Nephron (organoid): ENCODE data around the gene PAM.

Experiments used
- H3K27ac Mint-ChIP-seq, 3 experiments: 2 replicates each; pipeline ENCODE4 v1.8.0; 2020; ENCODE audit warnings: mixed read lengths in 3 of 3, mild to moderate bottlenecking in 2 of 3, moderate library complexity in 1 of 3
- H3K27me3 Mint-ChIP-seq: 2 replicates; pipeline ENCODE4 v1.8.0; 2021; ENCODE audit warnings: low read depth, mild to moderate bottlenecking, moderate library complexity, mixed read lengths
- H3K36me3 Mint-ChIP-seq: 2 replicates; pipeline ENCODE4 v1.8.0; 2020; ENCODE audit warnings: low read depth, mixed read lengths
- H3K4me1 Mint-ChIP-seq: 2 replicates; pipeline ENCODE4 v1.8.0; 2020; ENCODE audit warnings: mixed read lengths
- H3K4me3 Mint-ChIP-seq, 3 experiments: 2 replicates each; pipeline ENCODE4 v1.8.0; 2020; ENCODE audit warnings: mild to moderate bottlenecking in 3 of 3, mixed read lengths in 3 of 3, moderate library complexity in 2 of 3
- H3K9me3 Mint-ChIP-seq: 2 replicates; pipeline ENCODE4 v1.8.0; 2020; ENCODE audit warnings: mixed read lengths
- TF ChIP-seq, protein P1 (sequence below), 3 experiments: fragments of 200-600 bp; sonication (generic); IDR thresholded peaks; one replicate each; pipeline ENCODE4 v1.5.0; 2021; ENCODE audit warnings: antibody characterized with exemption in 3 of 3; ENCODE audit not compliant: unreplicated experiment in 3 of 3

Gene PAM

DNA sequence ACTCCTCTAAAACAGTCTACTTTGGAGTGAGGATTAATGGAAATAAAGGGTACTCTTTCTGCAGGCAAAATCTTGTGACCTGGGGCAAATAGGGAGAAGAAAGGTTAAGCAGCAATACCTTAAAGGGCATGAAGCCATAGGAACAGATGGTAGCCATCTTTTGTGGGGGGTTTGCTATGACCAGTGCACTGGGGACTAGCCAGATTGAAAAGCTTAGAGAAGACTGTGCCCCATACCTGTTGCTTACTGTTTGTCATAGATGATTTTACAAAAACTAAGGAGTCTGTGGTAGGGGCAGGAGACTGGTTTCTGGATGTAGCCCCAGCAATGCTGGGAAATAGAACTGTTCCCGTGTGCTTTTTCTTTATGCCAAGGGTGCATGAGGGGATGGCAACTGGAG lies 58.6 kb downstream of the PAM start:
- Mint-ChIP-seq H3K9me3 (no peaks in the 10 kb centered on the region), H3K36me3 (no peaks in the 10 kb centered on the region), H3K4me1 (peaks cover 17% of the 10 kb centered on the region), H3K4me3 (no peak overlapping the region), H3K27me3 (no peaks in the 10 kb centered on the region), H3K27ac (no peak overlapping the region)
- TF ChIP-seq, protein P1, sequence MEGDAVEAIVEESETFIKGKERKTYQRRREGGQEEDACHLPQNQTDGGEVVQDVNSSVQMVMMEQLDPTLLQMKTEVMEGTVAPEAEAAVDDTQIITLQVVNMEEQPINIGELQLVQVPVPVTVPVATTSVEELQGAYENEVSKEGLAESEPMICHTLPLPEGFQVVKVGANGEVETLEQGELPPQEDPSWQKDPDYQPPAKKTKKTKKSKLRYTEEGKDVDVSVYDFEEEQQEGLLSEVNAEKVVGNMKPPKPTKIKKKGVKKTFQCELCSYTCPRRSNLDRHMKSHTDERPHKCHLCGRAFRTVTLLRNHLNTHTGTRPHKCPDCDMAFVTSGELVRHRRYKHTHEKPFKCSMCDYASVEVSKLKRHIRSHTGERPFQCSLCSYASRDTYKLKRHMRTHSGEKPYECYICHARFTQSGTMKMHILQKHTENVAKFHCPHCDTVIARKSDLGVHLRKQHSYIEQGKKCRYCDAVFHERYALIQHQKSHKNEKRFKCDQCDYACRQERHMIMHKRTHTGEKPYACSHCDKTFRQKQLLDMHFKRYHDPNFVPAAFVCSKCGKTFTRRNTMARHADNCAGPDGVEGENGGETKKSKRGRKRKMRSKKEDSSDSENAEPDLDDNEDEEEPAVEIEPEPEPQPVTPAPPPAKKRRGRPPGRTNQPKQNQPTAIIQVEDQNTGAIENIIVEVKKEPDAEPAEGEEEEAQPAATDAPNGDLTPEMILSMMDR (IDR thresholded peaks at IDR 0.05; ENCODE audit: unreplicated experiment in 3 of 3) = no peak

DNA sequence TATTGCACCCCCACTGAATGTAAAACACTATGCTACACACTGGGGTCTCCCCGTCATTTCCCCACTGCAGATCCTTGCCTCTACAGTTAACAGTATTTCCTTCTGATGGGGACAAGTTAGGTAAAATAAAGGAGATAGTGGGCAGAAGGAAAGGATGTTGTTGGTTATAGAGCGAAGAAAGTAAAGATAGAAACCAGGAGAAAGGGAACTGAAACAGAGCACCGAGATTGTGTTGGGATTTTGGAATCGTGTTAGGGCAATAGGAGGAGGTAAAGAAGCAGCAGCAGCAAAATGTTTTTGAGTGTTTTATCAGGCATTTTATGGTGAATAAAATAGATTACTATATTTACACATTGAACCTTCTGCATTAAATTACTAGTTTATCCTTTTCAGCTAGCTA lies 60.0 kb downstream of the PAM start:
- no peaks in the 10 kb centered on the region for H3K9me3 Mint-ChIP-seq
- no peaks in the 10 kb centered on the region for H3K27me3 Mint-ChIP-seq
- H3K36me3 Mint-ChIP-seq = no peaks in the 10 kb centered on the region
- H3K4me1 Mint-ChIP-seq = peaks cover 17% of the 10 kb centered on the region
- TF ChIP-seq, protein P1 (IDR thresholded peaks at IDR 0.05; ENCODE audit: unreplicated experiment in 3 of 3) = no peak
- no peak overlapping the region for H3K27ac Mint-ChIP-seq
- H3K4me3 Mint-ChIP-seq = no peak overlapping the region

DNA sequence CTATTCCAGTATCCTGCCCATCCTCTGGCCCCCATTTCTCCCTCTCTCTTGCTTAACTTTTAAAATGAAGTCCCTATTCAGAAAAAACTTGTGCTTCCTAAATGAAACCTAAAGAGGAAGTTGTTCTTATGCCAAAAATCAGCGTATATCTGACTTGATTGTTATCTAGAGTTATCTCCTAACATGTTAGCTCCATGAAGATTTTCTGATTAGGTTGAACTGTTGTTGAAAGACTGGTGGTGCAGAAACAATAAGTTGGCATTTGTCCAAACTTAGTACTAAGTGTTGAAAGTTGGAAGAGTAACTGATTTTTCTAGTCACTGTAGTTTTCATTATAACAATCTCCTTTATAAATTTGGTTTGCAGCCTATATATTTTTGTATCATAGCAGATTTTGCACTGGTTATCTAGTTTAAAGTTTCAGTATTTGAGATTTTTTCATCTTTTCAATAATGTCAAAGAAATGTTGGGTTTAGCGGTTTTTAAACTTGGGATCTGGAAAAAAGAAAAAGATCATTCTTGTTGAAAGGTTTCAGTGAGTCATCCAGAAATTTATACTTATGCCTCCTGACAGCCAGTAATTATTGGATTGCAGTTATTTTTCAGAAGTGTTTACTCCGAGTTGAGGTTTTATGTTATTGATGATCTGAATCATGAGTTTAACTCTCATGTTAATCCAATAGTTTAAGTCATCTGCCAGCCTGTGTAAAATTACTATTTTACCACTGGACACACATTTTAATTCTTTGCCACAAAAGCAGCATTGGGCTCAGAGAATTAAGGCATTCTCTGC lies 60.6 kb downstream of the PAM start:
- TF ChIP-seq, protein P1 (IDR thresholded peaks at IDR 0.05; ENCODE audit: unreplicated experiment in 3 of 3) = no peak
- Mint-ChIP-seq H3K27ac (no peak overlapping the region), H3K27me3 (no peaks in the 10 kb centered on the region), H3K36me3 (no peaks in the 10 kb centered on the region), H3K4me3 (no peak overlapping the region), H3K4me1 (peaks cover 17% of the 10 kb centered on the region), H3K9me3 (no peaks in the 10 kb centered on the region)

DNA sequence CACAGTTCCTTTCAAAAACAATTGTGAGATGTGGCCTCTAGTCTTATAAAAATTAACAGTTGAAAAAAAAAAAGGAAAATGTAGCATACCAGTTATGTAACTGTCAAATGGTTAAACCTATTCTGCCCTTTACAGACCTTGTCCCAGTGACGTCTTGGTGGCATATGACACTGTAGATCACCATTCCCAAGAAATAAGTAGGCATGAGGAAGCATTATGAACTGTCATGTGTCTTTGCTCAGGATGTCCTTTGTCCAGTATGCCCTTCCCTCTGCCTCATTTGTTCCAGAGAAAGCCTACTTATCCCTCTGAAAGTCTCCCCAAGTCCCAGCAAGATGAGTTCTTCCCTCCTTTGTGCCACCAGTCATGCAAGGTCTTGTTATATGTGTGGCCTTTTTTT lies 63.2 kb downstream of the PAM start:
- H3K36me3 Mint-ChIP-seq = no peaks in the 10 kb centered on the region
- peaks cover 14% of the 10 kb centered on the region for H3K4me1 Mint-ChIP-seq
- H3K27me3 Mint-ChIP-seq = no peaks in the 10 kb centered on the region
- H3K27ac Mint-ChIP-seq = no peak overlapping the region
- H3K4me3 Mint-ChIP-seq = no peak overlapping the region
- H3K9me3 Mint-ChIP-seq = no peaks in the 10 kb centered on the region
- TF ChIP-seq, protein P1 (IDR thresholded peaks at IDR 0.05; ENCODE audit: unreplicated experiment in 3 of 3) = no peak

DNA sequence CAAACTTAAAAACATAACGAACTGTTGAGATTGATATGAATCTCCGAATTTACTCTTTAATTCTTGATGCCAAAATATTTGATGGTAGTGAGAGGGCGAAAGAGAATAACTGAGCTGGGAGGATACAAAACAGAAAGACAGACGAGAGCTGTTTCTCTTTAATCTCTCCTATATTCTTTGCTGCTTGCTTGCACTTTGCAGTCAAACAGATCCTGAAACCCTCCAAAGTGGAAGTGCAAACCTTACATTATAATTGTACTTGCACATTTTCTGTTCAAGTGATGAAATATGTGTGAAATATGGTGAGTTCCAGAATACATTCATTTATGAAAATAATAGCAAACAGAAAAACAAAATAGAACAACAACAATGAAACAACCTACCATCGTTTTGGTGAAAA lies 63.8 kb downstream of the PAM start:
- Mint-ChIP-seq H3K9me3 (no peaks in the 10 kb centered on the region), H3K4me3 (no peak overlapping the region), H3K4me1 (peaks cover 16% of the 10 kb centered on the region), H3K36me3 (no peaks in the 10 kb centered on the region), H3K27me3 (no peaks in the 10 kb centered on the region), H3K27ac (no peak overlapping the region)
- TF ChIP-seq, protein P1 (IDR thresholded peaks at IDR 0.05; ENCODE audit: unreplicated experiment in 3 of 3) = no peak

DNA sequence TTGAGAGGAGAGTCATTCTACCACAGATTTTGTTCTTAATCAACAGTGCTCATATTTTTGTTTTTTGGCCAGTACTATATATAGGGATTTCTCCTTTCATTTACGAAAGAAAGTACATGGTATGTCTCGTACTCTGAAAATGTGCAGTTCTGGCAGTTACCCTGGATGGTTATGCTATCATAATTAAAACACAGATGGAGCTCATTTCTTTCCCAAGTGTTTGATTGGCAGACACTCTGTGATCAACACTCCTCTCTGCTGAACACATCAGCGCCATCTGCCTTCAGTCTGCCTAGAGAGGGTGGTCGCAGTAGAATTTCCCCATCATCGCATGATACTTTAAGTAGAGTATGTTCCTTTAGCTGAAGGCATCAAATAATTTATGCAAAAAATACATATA lies 64.5 kb downstream of the PAM start:
- Mint-ChIP-seq H3K4me1 (peaks cover 17% of the 10 kb centered on the region), H3K9me3 (no peaks in the 10 kb centered on the region), H3K27ac (no peak overlapping the region), H3K4me3 (no peak overlapping the region), H3K27me3 (no peaks in the 10 kb centered on the region), H3K36me3 (no peaks in the 10 kb centered on the region)
- TF ChIP-seq, protein P1 (IDR thresholded peaks at IDR 0.05; ENCODE audit: unreplicated experiment in 3 of 3) = no peak
